Endothelial cell (in vitro differentiated cells): ENCODE results near the gene HTN3. TPM values are rescaled to one million over a fixed set of nuclear protein-coding genes. Genes with fewer than 3 reads are reported as not detected.
"Not testable (repeated sequence)": the region's sequence is repeated elsewhere in the genome, so short reads cannot be mapped to it uniquely, and the experiment has no call there.

Source experiments
- DNase-seq: peaks from one replicate; pipeline ENCODE4 v3.0.0; 2021; ENCODE audit warnings: low spot score
- H3K27ac Mint-ChIP-seq: one replicate; pipeline ENCODE4 v1.8.0; 2021; ENCODE audit warnings: mixed read lengths, inconsistent platforms; ENCODE audit not compliant: unreplicated experiment
- H3K27me3 Mint-ChIP-seq: one replicate; pipeline ENCODE4 v1.8.0; 2021; ENCODE audit warnings: mild to moderate bottlenecking, moderate library complexity, mixed read lengths, inconsistent platforms; ENCODE audit not compliant: unreplicated experiment
- H3K36me3 Mint-ChIP-seq: one replicate; pipeline ENCODE4 v1.8.0; 2021; ENCODE audit warnings: mild to moderate bottlenecking, low read depth, mixed read lengths, inconsistent platforms; ENCODE audit not compliant: unreplicated experiment
- H3K4me1 Mint-ChIP-seq: one replicate; pipeline ENCODE4 v1.8.0; 2021; ENCODE audit warnings: mild to moderate bottlenecking, mixed read lengths, inconsistent platforms; ENCODE audit not compliant: unreplicated experiment
- H3K4me3 Mint-ChIP-seq: one replicate; pipeline ENCODE4 v1.8.0; 2021; ENCODE audit warnings: mild to moderate bottlenecking, mixed read lengths, inconsistent platforms; ENCODE audit not compliant: unreplicated experiment
- H3K9me3 Mint-ChIP-seq: one replicate; pipeline ENCODE4 v1.8.0; 2021; ENCODE audit warnings: mixed read lengths, inconsistent platforms; ENCODE audit not compliant: unreplicated experiment
- CTCF ChIP-seq: fragments of 200-600 bp; sonication (generic); IDR thresholded peaks from one replicate; pipeline ENCODE4 v1.5.0; 2021; ENCODE audit warnings: antibody characterized with exemption; ENCODE audit not compliant: unreplicated experiment
- total RNA-seq: library from RNA; stranded (reverse); fragmentation: NEBNext Ultra II Directional; extraction: Animal tissue kit (Norgen Biotek cat#: 25700); gene quantifications from one replicate; pipeline ENCODE4 v1.2.1, GENCODE V29; 2021; ENCODE audit not compliant: unreplicated experiment

HTN3 gene
- total RNA-seq, 1 donor from 2014 or later = not detected

DNA sequence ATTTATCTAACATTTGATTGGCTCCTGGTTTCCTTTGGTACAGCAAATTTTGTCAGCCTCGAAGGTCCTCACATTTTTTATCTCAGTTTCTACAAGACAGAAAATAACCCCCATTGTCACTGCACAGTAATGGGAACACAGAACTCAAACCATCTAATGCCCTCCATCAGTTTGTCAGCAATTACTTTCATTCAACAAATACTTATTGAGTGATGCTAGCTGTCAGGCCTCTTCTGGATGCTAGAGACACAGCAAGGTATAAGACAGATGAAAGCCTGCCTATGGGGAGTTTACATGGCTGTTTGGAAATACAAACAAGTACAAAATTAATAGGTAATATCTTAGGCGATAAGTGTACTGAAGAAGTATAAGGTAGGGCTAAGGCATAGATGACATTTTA, 5.0 kb upstream of the HTN3 start:
- no peak for DNase-seq
- Mint-ChIP-seq H3K9me3 (no peaks in the 10 kb centered on the region), H3K4me1 (no peaks in the 10 kb centered on the region), H3K27me3 (no peaks in the 10 kb centered on the region), H3K36me3 (no peaks in the 10 kb centered on the region), H3K4me3 (no peak overlapping the region), H3K27ac (no peak overlapping the region)
- TF ChIP-seq CTCF = no peak

DNA sequence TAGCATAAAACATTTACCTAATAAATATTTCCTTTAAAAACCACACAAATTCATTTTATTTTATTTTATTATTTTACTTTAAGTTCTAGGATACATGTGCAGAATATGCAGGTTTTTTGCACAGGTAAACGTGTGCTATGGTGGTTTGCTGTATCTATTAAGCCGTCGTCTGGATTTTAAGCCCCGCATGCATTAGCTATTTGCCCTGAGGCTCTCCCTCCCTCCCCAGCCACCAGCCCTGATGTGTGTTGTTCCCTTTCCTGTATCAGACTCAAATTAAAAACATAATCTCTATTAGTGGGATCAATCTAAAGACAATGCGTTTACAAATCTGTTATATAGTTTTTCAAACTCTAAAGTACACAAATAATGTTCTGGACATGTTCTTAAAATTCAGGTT, 1.2 kb upstream of the HTN3 start:
- Mint-ChIP-seq H3K4me1 (no peaks in the 10 kb centered on the region), H3K9me3 (no peaks in the 10 kb centered on the region), H3K27me3 (no peaks in the 10 kb centered on the region), H3K36me3 (no peaks in the 10 kb centered on the region), H3K4me3 (no peak overlapping the region), H3K27ac (no peak overlapping the region)
- DNase-seq = no peak
- TF ChIP-seq CTCF = no peak

- H3K27me3 Mint-ChIP-seq, H3K4me1 Mint-ChIP-seq, H3K9me3 Mint-ChIP-seq, DNase-seq, H3K4me3 Mint-ChIP-seq, H3K27ac Mint-ChIP-seq, H3K36me3 Mint-ChIP-seq: not testable (repeated sequence)
Measured at GRCh38 chr4:70037559-70037958, 9.3 kb downstream of the HTN3 start.

DNA sequence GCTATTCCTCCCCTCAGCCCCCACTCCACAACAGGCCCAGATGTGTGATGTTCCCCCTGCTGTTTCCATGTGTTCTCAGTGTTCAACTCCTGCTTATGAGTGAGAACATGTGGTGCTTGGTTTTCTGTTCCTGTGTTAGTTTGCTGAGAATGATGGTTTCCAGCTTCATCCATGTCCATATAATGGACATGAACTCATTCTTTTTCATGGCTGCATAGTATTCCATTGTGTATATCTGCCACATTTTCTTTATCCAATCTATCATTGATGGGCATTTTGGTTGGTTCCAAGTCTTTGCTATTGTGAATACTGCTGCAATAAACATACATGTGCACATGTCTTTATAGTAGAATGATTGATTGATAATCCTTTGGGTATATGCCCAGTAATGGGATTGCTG, 11.7 kb downstream of the HTN3 start:
- H3K36me3 Mint-ChIP-seq, H3K27ac Mint-ChIP-seq, H3K27me3 Mint-ChIP-seq, H3K9me3 Mint-ChIP-seq, H3K4me3 Mint-ChIP-seq, DNase-seq, H3K4me1 Mint-ChIP-seq: not testable (repeated sequence)

GRCh38 chr4:70041652-70042286, 13.5 kb downstream of the HTN3 start:
- no peak overlapping the region for H3K27ac Mint-ChIP-seq
- peaks cover 4% of the 10 kb centered on the region for H3K9me3 Mint-ChIP-seq
- no peaks in the 10 kb centered on the region for H3K36me3 Mint-ChIP-seq
- no peak for TF ChIP-seq CTCF
- no peaks in the 10 kb centered on the region for H3K27me3 Mint-ChIP-seq
- DNase-seq = no peak
- no peaks in the 10 kb centered on the region for H3K4me1 Mint-ChIP-seq
- no peak overlapping the region for H3K4me3 Mint-ChIP-seq

- H3K27me3 Mint-ChIP-seq, H3K4me3 Mint-ChIP-seq, DNase-seq, H3K36me3 Mint-ChIP-seq, H3K9me3 Mint-ChIP-seq, H3K27ac Mint-ChIP-seq, H3K4me1 Mint-ChIP-seq: not testable (repeated sequence)
Measured at GRCh38 chr4:70050138-70050537, 21.9 kb downstream of the HTN3 start, which contains the start of gene HTN1. HTN1 (plus strand) TSS chr4:70050438; CDS start chr4:70053077, 2,639 bp downstream.

GRCh38 chr4:70056534-70056933, 28.3 kb downstream of the HTN3 start:
- H3K27ac Mint-ChIP-seq, H3K36me3 Mint-ChIP-seq, H3K27me3 Mint-ChIP-seq, H3K4me1 Mint-ChIP-seq, DNase-seq, H3K4me3 Mint-ChIP-seq, H3K9me3 Mint-ChIP-seq: not testable (repeated sequence)
